GM18505 (cell line): ENCODE measurements around the gene P2RX6.

Experiments used
- ATAC-seq: cut with Tn5 transposase; IDR thresholded peaks from one replicate; pipeline ENCODE4 v1.9.1; 2021; ENCODE audit not compliant: unreplicated experiment
- POLR2A ChIP-seq: IDR thresholded peaks from 4 replicates; pipeline ENCODE4 v1.6.1; 2011; ENCODE audit warnings: borderline replicate concordance; ENCODE audit not compliant: insufficient read depth, insufficient read length; ENCODE audit errors: extremely low read depth

Gene P2RX6

GRCh38 chr22:20986365-20986764, 28.6 kb upstream of the P2RX6 start:
- no peak for ATAC-seq
- TF ChIP-seq POLR2A = no peak

DNA sequence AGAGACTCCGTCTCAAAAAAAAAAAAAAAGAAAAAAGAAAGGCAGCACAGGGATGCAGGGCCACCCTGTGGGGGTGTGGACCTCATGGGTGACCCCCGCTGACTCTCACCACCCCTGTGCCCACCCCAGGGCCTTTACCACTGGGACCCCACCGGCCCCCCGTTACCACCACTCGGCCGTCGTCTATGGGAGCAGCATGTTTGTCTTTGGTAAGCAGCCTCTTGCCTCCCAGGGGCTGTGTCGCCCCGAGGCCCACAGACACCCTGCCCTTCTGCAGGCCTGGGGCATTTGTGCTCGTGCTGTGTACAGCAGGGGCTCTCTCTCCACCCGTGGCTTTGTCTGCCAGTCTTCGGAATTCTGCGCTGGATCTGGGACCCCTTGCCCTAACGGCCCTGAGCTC, 27.6 kb upstream of the P2RX6 start:
- ATAC-seq = no peak
- TF ChIP-seq POLR2A = no peak

- TF ChIP-seq POLR2A = no peak
- ATAC-seq = no peak
Measured at GRCh38 chr22:20988573-20989322, 26.2 kb upstream of the P2RX6 start.

DNA sequence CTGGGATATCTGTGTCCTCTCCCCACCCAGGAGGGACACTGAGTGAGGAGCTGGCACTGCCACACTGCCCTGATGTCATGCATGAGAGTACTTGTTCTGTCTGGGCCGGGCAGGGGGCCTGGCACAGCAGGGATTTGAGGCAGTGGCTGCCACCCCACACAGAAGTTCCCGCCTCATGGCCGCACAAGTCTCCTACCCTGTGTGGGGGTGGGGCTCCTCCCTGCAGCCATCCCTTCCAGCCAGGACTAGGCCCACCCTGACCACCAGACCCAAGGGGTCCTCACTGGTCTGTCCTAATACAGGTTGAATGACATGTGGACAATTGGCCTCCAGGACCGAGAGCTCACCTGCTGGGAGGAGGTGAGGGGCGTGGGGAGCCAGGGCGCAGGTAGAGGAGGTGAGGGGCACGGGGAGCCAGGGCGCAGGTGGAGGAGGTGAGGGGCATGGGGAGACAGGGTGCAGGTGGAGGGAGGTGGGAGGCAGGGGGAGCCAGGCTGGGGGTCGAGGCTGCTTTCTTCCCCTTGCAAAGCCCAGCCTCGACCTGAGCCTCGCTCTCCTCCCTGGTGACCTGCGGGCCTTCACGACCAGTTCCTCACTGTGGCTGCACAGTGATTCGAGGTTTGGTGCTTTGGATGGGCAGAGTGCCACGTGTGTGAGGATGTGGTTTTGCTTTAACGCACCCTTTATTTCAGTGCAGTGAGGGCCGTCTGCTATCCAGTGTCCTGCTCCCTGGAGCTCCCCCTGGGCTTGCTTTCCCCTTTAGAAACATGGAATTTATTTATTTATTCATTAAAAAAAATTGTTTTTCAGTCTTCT, 25.4 kb upstream of the P2RX6 start:
- TF ChIP-seq POLR2A = no peak
- ATAC-seq = no peak

DNA sequence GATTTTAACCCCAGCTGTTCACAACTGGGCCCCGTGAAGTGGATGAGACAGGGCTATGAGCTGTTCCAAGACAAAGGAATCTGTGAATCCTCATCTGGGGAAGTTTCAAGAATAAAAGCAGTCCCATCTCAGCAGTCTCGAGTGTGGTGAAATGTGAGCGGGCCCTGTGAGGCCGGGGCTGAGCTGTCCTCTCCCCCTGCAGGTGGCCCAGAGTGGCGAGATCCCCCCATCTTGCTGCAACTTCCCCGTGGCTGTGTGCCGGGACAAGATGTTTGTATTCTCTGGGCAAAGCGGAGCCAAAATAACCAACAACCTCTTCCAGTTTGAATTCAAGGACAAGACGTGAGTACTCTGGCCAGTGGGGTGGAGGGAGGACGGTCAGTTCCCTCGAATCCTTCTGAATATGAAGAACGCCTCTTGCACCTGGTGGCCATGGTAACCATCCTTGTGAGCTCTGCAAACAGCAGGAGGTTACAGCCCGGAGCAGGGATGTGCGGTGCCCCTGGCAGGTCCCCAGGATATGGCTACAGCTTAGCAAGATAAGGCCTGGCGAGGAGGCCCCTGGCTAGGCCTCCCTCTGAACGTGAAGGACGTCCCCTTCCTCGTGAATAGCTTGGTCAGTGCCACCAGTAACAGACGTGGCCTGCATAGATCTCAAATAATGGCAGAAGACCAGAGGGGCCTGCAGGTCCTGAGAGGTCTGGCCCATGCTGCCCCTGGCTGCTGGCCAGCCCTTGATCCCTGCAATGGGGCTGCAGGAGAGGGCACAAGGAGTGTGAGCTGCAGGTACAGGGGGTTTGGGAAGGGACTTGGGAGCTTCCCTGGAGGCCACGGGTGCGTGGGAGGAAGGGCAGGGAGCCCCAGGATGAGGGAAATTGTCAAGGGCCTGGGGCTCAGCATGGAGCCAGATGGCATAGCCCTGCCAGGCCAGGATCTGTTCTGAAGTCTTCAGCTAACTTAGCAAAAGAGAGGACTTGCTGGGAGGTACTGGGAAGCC, 24.5 kb upstream of the P2RX6 start:
- no peak for TF ChIP-seq POLR2A
- ATAC-seq = no peak

- TF ChIP-seq POLR2A = no peak
- no peak for ATAC-seq
Measured at GRCh38 chr22:20991252-20992055, 23.5 kb upstream of the P2RX6 start.

DNA sequence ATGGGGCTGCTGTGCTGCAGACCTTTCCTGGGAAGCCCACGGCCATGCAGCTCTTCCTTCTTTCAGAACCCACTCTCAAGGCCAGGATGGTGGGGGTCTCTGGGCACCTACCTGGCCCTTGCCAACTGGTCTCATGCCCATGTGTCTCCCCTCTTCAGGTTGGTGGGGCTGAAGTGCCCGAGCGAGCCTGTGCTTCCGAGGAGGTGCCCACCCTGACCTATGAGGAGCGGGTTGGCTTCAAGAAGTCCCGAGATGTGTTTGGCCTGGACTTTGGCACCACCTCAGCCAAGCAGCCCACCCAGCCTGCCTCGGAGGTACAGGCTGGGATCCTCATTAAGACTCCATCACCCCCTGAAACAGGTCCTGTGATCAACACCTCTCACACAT, 22.9 kb upstream of the P2RX6 start:
- ATAC-seq = no peak
- TF ChIP-seq POLR2A = no peak

DNA sequence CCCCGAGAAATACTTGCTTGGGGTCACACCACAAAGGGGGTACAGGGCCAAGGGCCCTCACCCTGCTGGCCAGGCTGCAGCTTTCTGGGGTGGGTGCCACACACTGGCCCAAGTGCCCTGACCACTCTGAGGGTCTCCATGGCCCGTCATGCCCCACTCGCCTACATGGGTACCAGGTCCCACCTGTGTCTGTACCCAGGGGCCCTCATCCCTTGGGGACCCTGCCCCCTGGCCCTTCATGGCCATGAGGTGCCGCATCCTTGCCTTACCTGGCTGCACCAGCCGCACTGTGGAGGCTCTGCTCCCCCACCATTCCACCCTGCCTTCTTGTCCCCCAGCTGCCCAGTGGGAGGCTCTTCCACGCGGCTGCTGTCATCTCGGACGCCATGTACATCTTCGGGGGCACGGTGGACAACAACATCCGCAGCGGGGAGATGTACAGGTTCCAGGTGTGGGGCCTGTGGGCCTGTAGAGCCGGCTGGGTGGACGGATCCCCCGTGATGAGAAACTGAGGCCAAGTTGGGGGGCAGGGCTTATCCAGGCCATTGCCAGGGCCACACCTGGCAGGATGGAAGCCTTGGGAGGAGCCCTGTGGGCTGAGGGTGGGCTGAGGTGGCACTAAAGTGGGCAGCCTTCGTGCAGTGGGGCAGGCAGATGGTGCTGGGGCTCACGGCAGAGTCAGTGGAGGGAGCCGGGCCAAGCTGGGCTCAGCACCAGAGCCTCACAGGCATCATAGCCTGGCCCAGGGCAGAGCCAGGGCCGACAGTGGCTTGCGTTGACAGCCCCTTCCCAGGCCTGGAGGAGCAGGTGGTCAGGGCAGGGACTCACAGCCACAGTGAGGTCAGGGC, 22.3 kb upstream of the P2RX6 start:
- no peak for ATAC-seq
- TF ChIP-seq POLR2A = no peak

DNA sequence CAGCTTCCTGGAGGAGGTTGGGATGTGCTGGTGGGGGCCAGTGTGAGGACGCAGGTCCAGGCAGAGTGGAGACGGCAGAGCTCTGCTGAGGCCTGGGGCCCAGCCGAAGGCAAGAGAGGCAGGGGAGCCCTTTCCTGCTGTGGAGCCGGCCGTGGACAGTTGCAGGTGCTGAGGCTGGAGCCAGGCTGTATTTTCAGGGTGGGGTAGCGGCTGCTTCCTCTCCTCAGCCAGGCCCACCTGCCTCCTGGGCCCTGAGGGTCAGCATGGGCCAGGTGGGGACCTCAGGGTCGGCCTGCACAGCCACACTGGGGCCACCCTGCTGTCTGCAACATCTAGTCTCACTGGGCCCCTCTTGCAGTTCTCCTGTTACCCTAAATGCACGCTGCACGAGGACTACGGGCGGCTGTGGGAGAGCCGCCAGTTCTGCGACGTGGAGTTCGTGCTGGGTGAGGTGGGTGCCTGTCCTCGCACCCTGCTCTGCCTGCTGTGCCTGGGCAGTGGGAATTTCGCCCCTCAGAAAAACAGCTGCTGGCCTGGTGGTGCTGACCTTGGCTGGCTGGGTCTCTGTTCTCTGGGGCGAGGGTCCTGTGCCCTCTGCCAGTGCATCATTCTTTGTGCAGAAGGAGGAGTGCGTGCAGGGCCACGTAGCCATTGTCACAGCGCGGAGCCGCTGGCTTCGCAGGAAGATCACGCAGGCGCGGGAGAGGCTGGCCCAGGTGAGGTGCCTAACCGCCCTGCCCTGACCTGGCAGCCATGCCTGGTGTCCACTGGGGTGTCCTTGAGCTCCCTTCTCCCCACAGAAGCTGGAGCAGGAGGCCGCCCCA, 21.4 kb upstream of the P2RX6 start:
- ATAC-seq = no peak

DNA sequence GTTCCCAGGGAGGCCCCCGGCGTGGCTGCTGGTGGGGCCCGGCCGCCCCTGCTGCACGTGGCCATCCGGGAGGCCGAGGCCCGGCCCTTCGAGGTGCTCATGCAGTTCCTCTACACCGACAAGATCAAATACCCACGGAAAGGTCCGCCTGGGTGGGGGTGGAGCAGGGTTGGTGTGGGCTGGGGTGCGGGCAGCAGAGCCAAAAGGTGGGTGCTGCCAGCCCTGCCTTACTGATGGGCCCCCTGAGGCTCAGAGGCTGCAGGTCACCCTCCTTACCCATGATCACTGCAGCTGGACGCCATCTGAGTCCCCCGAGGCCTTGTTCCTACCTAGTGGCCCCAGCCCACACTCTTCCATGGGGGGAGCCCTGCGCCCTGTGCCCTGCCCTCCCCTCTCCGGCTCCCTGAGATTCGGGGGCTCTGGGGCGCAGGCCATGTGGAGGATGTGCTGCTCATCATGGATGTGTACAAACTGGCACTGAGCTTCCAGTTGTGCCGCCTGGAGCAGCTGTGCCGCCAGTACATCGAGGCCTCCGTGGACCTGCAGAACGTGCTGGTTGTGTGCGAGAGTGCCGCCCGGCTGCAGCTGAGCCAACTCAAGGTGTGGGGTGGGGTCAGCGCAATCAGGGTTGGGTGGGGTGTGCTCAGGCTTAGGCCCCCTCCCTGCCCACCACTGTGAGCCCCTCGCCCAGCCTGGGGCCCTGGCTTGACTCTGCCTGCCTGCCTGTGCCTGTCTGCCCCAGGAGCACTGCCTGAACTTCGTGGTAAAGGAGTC, 20.6 kb upstream of the P2RX6 start:
- ATAC-seq = no peak
- no peak for TF ChIP-seq POLR2A

More for the DNA sequence above, 21.4 kb upstream of the P2RX6 start:
- no peak for TF ChIP-seq POLR2A
